Measurements from ENCODE around the gene CLASP1.

GRCh38 chr2:121613152-121613551, 36.1 kb downstream of the CLASP1 start:
- TF ChIP-seq POLR2A (IDR thresholded peaks at IDR 0.05): no peak
- TF ChIP-seq CTCF (IDR thresholded peaks at IDR 0.05): no peak
- TF ChIP-seq POLR2AphosphoS5 (IDR thresholded peaks at IDR 0.05; ENCODE audit: insufficient read depth in 1 of 2, low read depth in 1 of 2): no peak

All from vagina (tissue), 2 donors.